Endothelial cell (in vitro differentiated cells): Measurements from ENCODE around the gene TFDP2. TPM values are rescaled to one million over a fixed set of nuclear protein-coding genes. Genes with fewer than 3 reads are reported as not detected.
A peak's percentile ranks its signal among the peaks of the same experiment; 100 is the strongest.

Experiments used
- DNase-seq: peaks from one replicate; pipeline ENCODE4 v3.0.0; 2021; ENCODE audit warnings: low spot score
- H3K27ac Mint-ChIP-seq: one replicate; pipeline ENCODE4 v1.8.0; 2021; ENCODE audit warnings: mixed read lengths, inconsistent platforms; ENCODE audit not compliant: unreplicated experiment
- H3K27me3 Mint-ChIP-seq: one replicate; pipeline ENCODE4 v1.8.0; 2021; ENCODE audit warnings: mild to moderate bottlenecking, moderate library complexity, mixed read lengths, inconsistent platforms; ENCODE audit not compliant: unreplicated experiment
- H3K36me3 Mint-ChIP-seq: one replicate; pipeline ENCODE4 v1.8.0; 2021; ENCODE audit warnings: mild to moderate bottlenecking, low read depth, mixed read lengths, inconsistent platforms; ENCODE audit not compliant: unreplicated experiment
- H3K4me1 Mint-ChIP-seq: one replicate; pipeline ENCODE4 v1.8.0; 2021; ENCODE audit warnings: mild to moderate bottlenecking, mixed read lengths, inconsistent platforms; ENCODE audit not compliant: unreplicated experiment
- H3K4me3 Mint-ChIP-seq: one replicate; pipeline ENCODE4 v1.8.0; 2021; ENCODE audit warnings: mild to moderate bottlenecking, mixed read lengths, inconsistent platforms; ENCODE audit not compliant: unreplicated experiment
- H3K9me3 Mint-ChIP-seq: one replicate; pipeline ENCODE4 v1.8.0; 2021; ENCODE audit warnings: mixed read lengths, inconsistent platforms; ENCODE audit not compliant: unreplicated experiment
- CTCF ChIP-seq: fragments of 200-600 bp; sonication (generic); IDR thresholded peaks from one replicate; pipeline ENCODE4 v1.5.0; 2021; ENCODE audit warnings: antibody characterized with exemption; ENCODE audit not compliant: unreplicated experiment
- long read RNA-seq: library from polyadenylated mRNA; unstranded; transcript quantifications from one replicate; pipeline ENCODE4 v2.0.0, GENCODE V29; 2020; ENCODE audit not compliant: unreplicated experiment
- total RNA-seq: library from RNA; stranded (reverse); fragmentation: NEBNext Ultra II Directional; extraction: Animal tissue kit (Norgen Biotek cat#: 25700); gene quantifications from one replicate; pipeline ENCODE4 v1.2.1, GENCODE V29; 2021; ENCODE audit not compliant: unreplicated experiment

TFDP2 gene
- total RNA-seq, result 31.1 TPM
- long read RNA-seq, full-length matches to known transcripts, result 5 of 6 reads
- long read RNA-seq, partial matches to known transcripts, result 0 of 6 reads
- long read RNA-seq, other reads (novel, unspliced or antisense), result 1 of 6 reads

- peak; percentile 94 for DNase-seq
- H3K27me3 Mint-ChIP-seq, result peaks cover 1% of the 10 kb centered on the region
- H3K9me3 Mint-ChIP-seq, result no peaks in the 10 kb centered on the region
- TF ChIP-seq CTCF, result no peak
- peak within 1 kb of the TSS; percentile 71 for H3K27ac Mint-ChIP-seq
- peaks cover 12% of the 10 kb centered on the region for H3K4me1 Mint-ChIP-seq
- H3K4me3 Mint-ChIP-seq, result peak within 1 kb of the TSS; percentile 92
- no peaks in the 10 kb centered on the region for H3K36me3 Mint-ChIP-seq
Observed at GRCh38 chr3:142148792-142149672, at the start of gene TFDP2. TFDP2 (minus strand) TSS chr3:142149544; CDS start chr3:142101749, 47,795 bp downstream.

- H3K4me1 Mint-ChIP-seq, result peaks cover 11% of the 10 kb centered on the region
- H3K27ac Mint-ChIP-seq, result peak overlapping the region; percentile 67
- no peak overlapping the region for H3K4me3 Mint-ChIP-seq
- DNase-seq, result no peak
- peaks cover 2% of the 10 kb centered on the region for H3K27me3 Mint-ChIP-seq
- peaks cover 5% of the 10 kb centered on the region for H3K36me3 Mint-ChIP-seq
- no peaks in the 10 kb centered on the region for H3K9me3 Mint-ChIP-seq
- no peak for TF ChIP-seq CTCF
Observed at GRCh38 chr3:142188846-142189245, 39.5 kb upstream of the TFDP2 start.

- TF ChIP-seq CTCF, result peak; percentile 64
- Mint-ChIP-seq H3K9me3 (no peaks in the 10 kb centered on the region), H3K27ac (no peak overlapping the region), H3K4me3 (no peak overlapping the region), H3K4me1 (no peaks in the 10 kb centered on the region), H3K27me3 (peaks cover 2% of the 10 kb centered on the region), H3K36me3 (peaks cover 5% of the 10 kb centered on the region)
- peak; percentile 57 for DNase-seq
Observed at GRCh38 chr3:142180761-142181362, 31.5 kb upstream of the TFDP2 start.

- no peak for DNase-seq
- H3K9me3 Mint-ChIP-seq, result no peaks in the 10 kb centered on the region
- H3K36me3 Mint-ChIP-seq, result peaks cover 5% of the 10 kb centered on the region
- no peak overlapping the region for H3K4me3 Mint-ChIP-seq
- H3K4me1 Mint-ChIP-seq, result no peaks in the 10 kb centered on the region
- no peak for TF ChIP-seq CTCF
- H3K27ac Mint-ChIP-seq, result no peak overlapping the region
- H3K27me3 Mint-ChIP-seq, result no peaks in the 10 kb centered on the region
Observed at GRCh38 chr3:142175478-142175877, 26.1 kb upstream of the TFDP2 start.

GRCh38 chr3:142174559-142174958 lies 25.2 kb upstream of the TFDP2 start:
- DNase-seq, result no peak
- no peak for TF ChIP-seq CTCF
- Mint-ChIP-seq H3K27me3 (no peaks in the 10 kb centered on the region), H3K4me3 (no peak overlapping the region), H3K27ac (no peak overlapping the region), H3K36me3 (no peaks in the 10 kb centered on the region), H3K4me1 (no peaks in the 10 kb centered on the region), H3K9me3 (no peaks in the 10 kb centered on the region)
